ENCODE measurements around the gene SH2D7.

Gene SH2D7

DNA sequence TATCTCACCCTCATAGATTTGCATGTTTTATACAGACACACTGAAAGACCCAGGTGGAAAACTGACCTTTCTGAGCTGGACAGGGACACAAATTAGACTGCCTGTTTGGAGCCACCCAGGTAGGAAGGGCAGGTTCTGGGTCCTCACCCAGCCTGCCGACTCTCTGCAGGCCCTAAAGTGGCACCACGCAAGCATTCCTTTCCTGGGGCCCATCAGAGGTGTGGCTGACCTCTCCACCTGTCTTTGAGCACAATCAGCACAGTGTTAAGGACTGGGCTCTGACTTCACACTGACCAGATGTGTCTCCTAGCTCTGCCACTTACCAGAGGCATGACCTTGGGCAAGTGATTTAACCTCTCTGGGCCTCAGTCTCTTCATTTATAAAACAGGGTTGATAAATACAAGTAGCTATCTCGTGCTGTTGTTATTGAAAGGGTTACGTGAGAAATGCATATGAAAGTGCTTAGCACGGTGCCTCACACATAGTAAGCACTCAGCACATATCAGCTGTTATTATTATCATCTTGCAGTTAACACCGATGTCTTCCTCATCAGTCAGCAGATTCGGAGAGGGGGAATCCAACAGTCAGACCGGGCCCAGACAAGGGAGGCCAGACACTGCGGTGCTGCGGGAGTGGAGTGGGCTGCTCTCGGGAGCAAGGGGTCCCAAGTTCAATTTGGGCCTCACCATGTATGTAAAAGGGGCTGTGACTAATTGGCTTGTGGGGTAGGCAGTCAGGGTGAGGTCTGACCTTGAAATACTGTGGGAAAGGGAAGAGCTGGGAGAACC, 12.9 kb upstream of the SH2D7 start:
- DNase-seq, result no peak

DNA sequence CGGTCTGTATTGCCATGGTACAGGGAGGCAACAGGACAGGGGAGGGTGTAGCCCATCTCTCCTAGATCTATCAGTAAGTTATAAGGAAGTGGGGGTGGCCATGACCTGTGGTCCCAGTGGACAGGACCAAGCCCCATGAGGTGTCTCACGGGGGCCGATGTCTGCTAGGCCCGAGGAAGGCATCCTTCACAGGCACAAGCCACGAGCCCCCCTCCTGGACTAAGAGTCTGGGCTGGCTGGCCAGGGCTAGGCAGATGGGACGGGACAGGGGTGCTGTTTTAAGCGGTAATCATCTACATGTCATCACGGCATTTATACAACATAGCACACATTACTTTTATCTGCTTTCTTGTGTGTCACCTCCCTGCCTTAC, 12.3 kb upstream of the SH2D7 start:
- no peak for DNase-seq

DNA sequence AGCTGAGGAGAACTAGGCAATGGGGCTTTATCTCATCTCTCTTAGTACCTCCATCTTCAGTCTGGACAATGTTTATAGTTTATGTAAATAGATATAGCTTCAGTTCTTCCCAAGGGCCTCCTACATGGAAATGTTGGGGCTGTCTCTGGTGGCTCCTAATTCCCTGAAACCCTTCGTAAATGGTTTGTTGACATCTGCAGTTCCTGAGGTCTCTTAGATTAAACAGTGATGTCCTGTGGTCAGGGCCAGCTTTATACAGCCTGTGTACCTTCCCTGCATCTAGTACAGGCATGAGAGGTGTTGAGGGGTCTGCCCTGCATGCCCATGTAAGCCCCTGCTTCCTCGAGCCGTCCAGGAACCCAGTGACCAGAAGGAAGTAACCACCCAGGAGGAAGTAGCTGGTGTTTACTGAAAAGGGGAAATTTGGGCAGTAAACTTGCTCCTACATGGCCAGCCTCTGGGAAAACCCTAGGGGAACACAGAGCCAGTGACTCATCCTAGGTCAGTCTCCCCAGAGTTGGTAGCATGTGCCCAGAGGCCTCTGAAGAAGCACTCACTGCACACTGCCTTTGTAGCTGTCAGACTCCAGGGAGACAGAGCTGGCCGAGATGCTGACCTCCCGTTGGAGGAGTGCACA, 10.1 kb upstream of the SH2D7 start:
- no peak for DNase-seq

DNA sequence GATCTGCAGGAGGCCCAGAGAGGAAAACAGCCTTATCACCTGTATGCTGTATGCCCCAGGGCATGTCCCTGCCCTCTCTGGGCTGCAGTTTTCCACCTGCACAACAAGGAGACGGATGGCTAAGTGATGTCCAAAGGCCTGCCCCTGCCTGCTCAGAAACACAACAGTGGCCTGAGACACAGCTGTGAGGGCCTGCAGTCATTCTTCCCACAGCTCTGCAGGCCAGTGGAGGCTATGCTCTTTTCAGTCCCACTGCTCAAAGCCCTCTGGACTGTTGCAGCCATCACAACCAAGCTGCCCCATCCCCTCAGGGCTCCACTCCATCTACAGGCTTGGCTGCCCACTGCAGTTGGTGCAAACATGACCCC, 9.6 kb upstream of the SH2D7 start:
- no peak for DNase-seq

DNA sequence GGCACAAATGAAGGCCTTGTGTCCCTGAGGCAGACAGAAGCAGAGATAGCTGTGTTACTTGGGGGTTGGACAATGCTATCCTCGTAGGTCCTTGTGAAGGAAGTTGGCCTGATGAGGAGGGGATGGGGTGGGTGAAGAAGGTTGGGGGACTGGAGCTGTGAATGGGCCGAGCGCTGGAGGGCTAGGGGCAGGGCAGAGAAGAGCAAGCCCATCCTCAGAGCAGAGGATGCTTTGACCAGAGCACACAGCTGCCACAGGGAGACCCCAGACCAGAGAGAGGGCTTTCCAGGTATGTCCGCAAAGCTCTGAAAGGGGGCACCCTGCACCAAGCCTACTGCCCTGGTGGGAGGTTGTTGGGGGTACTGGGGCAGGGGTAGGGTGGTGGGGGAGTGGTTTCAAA, 9.2 kb upstream of the SH2D7 start:
- no peak for DNase-seq

DNA sequence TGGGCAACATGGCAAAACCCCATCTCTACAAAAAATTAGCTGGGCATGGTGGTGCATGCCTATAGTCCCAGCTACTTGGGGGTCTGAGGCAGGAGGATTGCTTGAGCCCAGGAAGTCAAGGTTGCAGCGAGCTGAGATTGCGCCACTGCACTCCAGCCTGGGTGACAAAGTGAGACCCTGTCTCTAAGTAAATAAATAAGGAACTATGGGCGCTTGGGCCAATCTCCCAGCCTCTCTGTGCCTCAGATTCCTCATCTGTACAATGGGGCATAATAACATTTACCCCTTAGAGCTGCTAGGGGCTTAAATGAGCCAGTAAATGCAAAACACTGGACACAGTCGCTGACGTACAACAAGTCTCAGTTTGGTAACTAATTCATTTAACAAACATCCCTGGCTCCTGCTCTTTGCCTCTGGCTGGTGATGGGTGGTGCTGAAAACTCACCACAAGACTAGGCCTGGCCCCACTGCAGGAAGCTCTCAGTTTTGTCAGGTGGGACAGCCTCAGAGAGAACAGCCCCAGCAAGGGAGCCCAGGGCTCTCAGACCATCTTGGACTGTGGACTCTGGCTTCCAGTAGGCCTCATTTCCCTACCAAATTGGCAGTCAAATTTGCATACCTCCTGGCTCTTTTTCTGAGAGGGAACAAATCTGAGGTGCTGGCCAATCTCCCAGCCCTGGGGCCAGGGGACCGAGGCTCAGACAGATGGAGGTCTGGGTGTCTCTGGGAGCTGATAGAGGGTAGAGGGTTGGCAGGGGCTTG, 8.5 kb upstream of the SH2D7 start:
- DNase-seq, result no peak

DNA sequence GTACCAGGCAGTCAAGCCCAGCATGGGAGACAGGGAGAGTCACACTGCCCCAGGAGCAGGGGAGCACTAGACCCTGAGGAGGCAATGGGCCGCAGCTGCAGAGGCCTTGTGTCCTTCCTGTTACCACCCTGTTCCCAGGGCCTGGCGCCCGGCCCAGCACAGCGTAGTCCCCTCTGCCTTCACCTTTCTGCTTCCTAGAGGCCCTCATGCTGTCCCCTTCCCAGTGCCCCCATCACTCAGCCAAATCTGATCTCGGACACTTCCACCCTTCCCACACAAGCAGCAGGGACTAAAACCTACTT, 8.0 kb upstream of the SH2D7 start:
- no peak for DNase-seq

DNA sequence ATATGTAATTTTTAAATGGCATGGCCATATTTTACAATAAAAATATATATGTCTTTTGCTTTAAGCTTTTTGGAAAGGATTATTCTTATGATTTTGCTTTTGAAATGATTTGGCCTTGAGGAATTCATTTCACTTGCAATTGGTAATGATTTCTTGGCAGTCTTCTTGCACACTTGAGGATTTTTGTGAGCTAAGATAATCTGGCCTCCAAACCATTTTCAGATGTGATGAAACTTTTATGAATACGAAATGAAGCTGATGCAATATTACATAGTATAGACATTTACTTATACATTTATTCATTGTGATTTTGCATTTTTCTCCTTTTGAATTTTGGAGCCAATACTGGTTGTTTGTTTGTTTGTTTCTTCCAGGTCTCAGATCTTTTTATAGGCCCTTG, 6.4 kb upstream of the SH2D7 start:
- DNase-seq, result no peak

DNA sequence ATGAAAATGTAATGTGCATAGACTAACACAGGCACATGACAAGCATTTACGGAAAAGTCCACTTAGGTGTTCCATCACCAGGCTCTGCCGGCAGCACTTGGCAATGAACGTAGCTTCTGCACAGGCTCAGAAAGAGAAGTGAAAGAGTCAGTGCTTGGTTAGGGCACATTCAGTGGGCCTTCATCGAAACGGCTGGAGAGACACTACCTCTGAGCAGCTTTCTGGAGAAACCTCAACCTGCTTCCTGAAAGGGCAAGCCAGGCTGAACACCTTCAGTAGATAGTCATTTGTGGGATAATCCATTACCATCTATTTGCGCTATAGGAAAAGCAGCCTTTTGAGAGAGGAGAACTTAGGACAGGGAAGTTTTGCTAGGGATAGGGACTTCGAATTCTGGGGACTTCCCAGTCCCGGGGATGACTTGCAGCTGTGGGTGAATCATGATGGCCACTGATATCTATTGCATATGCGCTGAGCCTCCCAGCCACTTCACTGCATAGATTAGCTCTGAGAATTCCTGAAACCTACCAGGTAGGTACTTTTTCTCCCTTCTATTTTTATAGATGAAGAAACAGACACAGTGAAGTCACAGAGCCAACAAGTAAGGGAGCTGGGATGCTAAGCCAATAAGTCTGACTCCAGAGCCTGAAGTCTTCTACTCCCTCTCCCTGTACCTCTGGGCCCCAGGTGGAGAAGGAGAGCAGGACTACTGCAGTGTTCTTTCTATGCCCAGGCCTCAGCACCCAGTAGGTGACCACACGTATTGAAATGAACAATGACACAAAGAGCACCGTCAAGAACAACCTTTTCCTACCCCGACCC, 4.2 kb upstream of the SH2D7 start:
- DNase-seq, result no peak

DNA sequence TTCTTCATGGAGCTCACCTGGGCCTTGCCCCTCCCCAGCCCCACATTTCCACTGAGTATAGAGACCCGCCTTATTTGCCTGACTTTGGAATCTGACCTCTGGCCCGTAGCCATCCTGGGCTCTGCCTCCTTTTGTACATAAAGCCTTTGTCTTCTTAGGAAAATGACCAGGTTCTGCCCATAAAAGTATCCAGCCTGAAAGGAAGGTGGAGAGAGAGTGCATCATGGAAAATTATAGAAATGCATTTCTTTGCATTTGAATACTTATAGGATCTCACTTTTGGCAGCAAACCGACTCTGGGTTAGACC, 3.6 kb upstream of the SH2D7 start:
- no peak for DNase-seq

DNA sequence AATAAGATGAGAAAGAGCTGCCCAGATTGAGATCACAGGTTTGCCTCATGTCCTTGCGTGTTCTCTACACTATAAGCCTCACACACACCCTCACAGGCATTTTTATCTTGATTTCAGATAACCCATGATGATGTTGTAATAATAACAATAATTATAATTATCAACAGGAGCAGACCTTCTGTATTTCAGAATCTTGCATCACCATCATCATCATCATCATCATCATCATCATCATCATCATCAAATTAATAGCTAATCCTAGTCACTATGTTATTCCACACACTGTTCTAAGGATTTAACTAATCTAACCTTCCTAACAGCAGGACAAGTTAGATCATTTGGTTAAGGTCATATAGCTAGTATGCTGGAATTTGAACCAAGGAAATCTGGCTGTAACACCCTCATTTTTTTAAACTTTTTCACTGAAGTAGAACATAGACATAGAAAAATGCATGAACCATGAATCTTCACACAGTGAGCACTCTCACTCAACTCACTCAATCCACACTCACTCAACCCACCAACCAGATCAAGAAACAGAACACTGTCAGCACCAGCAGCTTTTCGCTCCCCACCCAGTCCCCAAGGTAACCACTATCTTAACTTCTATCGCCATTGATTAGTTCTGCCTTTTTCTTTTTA, 1.8 kb upstream of the SH2D7 start:
- no peak for DNase-seq

DNA sequence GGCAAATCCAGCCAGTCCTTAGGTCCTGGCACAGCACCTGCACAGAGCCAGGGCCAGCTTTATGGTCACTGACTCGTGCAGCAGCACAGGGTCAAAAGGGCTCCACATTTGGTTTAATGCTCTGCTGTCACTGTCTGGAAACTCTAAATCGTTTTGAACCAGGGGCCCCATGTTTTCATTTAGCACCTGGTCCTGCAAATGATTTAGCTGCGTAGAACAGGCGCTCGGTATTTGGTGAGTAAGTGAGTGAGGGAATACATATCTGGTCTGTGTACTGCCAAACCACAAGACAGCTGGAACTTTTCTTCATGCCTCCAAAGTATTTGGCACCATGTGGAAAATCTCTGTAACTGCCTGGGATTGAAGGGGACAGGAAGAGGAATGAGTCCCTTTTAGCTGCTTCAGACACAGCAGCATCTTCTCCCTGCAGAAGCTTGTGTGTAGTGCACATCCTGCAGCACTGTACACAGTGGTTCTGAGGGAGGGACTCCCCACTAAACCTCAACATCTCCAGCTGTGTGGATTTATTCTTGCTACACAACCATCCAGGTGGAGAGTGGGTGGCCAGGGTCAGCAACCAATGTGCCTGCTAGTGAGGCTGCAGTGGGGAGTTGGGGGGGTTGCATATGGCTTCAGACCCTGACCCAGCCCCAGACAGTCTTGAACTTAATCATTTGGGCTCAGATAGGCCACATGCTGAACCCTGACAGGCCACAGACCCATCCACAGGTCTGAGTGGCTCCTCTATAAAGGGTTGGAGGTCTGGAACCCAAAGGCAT, 1.1 kb downstream of the SH2D7 start:
- no peak for DNase-seq

DNA sequence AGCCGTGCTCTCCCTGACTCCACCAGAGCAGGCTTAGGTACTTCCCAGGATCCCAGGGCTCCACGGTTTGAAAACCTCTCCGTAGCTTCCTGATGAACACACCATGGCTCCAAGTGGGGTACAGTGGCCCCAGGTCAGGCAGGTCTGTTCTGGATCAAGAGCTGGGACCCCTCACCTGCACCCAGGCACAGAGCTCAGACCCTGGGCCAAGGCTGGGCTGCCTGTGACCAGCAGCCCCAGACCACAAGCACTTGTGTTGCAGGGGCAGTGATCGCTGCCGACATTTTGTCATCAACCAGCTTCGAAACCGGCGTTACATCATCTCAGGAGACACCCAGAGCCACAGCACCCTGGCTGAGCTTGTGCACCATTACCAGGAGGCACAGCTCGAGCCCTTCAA, 5.3 kb downstream of the SH2D7 start:
- DNase-seq, result no peak

DNA sequence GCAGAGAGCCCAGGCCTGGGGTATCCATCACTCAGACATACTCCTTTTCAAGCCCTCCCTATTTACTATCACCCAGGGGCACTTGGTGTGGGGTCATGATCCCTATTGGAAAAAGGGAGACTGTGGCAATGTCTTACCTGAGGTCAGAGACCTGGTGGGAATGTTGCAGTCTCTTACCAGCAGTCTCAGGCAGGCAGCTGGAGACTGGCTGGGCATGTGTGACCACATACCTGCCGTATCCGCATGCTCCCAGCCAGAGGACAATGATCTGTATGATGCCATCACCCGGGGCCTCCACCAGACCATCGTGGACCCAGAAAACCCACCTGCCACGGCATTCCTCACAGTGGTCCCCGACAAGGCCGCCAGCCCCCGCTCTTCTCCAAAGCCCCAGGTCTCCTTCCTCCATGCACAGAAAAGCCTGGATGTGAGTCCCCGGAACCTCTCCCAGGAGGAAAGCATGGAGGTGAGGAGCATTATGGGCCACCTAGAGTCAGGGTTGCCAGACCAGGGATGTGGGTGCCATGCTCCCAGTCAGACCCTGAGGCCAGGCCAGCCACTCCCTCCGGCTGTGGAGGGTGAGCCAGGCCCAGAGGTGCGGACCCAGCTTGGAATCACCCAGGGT, 5.9 kb downstream of the SH2D7 start:
- no peak for DNase-seq

DNA sequence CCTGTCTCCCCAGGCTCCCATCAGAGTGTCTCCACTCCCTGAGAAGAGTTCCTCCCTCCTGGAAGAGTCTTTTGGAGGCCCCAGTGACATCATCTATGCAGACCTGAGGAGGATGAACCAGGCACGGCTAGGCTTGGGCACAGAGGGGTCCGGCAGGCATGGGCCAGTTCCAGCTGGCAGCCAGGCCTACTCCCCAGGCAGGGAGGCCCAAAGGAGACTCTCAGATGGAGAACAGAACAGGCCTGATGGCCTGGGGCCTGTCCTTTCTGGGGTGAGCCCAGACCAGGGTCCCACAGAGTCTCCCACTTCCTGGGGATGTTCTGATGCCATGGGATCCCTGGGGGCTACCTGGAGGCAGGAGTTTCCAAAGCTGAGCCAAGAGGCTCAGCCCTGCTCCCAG, 8.5 kb downstream of the SH2D7 start:
- no peak for DNase-seq

DNA sequence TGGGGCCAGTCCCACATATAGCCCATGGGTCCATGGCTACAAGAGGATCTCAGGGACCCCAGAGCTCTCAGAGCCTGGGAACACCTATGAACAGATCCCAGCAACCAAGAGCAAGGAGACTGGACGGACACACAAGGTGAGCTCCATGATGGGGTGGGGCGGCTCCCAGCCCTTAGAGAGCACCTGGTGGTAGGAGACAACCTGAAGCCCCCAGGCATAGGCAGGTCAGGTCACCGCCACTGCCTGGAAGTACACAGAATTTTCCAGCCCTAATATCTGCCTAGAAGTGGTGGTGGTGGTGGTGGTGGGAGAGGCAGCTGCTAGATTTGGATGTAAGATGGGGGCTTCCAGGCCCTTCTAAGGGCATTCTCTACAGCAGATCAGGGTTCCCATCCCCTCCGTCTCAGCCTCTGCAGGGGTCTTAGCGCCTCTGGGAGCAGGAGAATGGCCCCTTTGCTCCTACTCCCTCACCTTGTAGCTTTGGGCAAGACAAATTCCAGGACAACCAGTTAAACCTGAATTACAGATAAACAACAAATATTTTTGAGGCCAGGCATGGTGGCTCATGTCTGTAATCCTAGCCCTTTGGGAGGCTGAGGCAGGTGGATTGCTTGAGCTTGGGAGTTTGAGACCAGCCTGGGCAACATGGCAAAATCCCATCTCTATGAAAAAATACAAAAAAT, 9.2 kb downstream of the SH2D7 start:
- no peak for DNase-seq

DNA sequence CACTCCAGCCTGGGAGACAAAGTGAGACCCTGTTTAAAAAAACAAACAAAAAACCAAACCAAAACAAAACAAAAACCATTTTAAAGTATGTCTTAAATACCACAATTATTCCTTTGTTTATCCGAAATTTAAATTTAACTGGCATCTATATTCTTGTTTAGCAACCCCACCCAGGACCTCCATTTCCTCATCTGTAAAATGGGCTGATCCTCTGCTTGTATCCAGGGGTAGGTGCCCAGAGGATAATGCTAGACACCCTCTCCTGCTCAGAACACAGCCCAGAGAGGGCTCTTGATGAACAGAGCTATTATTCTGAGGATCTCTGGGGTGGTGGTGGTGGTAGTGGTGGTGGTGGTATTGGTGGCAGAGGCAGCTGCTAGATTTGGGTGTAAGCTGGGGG, 9.8 kb downstream of the SH2D7 start:
- no peak for DNase-seq

DNA sequence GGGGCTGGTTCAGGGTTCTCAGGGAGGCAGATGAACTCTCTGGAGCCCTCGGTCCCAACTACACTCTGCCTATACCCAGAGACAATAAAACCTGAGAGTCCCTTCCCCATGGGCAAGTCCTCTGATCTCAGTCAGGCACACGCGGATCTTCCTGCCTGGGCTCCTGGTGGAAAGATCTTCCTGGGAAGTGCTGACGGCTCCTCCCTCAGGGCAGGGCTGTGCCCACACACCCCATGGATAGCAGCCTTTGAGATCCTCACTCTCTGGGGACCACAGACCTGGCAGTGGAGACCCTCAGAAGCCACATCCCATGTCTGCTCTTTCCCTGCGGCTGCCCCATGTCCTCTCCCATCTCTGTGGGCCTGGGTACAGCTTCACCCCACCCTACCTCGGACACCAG, 10.4 kb downstream of the SH2D7 start:
- DNase-seq, result no peak

DNA sequence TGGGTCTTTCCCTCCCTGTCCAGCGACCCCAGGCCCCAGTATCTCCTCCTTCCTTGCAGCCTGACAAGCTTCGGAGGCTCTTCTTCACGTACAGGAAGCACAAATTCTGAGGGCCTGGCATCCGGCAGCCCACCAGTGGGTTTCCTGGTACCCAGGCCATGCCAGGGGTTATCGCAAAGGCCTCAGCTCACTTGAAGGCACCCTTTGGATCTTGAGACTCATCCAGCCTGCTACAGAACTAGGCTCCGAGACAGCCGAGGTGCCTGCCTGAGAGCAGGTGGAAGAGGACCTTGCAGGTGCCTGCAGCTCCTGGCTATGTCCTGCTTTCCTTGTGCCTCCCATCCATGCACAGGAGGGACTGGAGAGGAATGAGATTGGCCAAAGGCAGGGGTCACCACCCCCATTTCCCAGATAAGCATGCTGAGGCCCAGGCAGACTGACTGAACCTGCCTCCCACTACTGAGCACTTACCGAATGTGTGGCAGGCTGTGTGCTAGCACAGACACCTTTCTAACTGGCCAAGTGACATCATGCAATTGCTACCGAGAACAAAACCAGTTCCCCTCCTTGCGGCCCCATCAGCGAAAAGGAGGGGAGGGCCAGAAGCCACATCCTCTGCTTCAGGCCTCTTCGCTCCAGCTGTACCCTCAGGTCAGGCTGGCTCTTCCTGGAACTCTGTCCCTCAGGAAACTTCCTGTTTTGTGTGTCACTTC, 11.2 kb downstream of the SH2D7 start:
- peak; percentile 47 for DNase-seq

DNA sequence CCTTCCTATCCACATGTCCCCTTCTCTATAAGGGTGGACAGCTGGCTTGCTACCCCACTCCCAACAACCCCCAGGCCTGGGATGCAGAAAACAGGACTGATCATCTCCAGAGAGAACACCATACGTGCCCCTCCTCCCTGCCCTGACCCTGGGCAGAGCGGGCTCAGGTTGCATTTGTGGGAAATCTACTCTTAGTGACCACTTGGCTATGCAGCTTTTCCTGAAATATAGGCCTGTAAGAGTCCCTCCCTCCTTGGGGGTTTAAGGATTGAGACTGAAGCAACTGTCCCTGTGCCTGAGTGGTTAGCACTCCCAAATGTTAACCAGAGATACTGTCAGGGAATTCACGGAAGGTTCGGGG, 11.7 kb downstream of the SH2D7 start:
- no peak for DNase-seq

Measured in stimulated activated naive CD4-positive, alpha-beta T cell treated with Interleukin-2 at 50 U/mL for 16 hours (primary cell).